RWPE2 (cell line): ENCODE results near the gene TRAK1.

ENCODE experiments used
- ATAC-seq: fragments of 200-7000 bp; cut with Tn5 transposase; 3 replicates; pipeline ENCODE4 v1.9.1; 2021; ENCODE audit warnings: low read depth
- DNase-seq: peaks from one replicate; pipeline ENCODE4 v3.0.0-alpha.2; 2020; ENCODE audit warnings: low spot score
- H3K27ac ChIP-seq: fragments of 450-650 bp; 2 replicates; pipeline ENCODE4 v1.5.1; 2017; ENCODE audit warnings: mild to moderate bottlenecking; ENCODE audit not compliant: poor library complexity, severe bottlenecking
- H3K27me3 ChIP-seq: fragments of 250-450 bp; sonication (Bioruptor Pico); 2 replicates; pipeline ENCODE4 v1.5.1; 2021; ENCODE audit warnings: mild to moderate bottlenecking, moderate library complexity; ENCODE audit not compliant: insufficient read depth, poor library complexity, severe bottlenecking
- H3K36me3 ChIP-seq: fragments of 250-450 bp; sonication (Bioruptor Pico); 2 replicates; pipeline ENCODE4 v1.5.1; 2020; ENCODE audit warnings: low read depth, mild to moderate bottlenecking, moderate library complexity
- H3K4me1 ChIP-seq: fragments of 250-450 bp; sonication (Bioruptor Pico); 2 replicates; pipeline ENCODE4 v1.5.1; 2021; ENCODE audit warnings: mild to moderate bottlenecking, moderate library complexity; ENCODE audit not compliant: insufficient read depth, poor library complexity, severe bottlenecking
- H3K4me3 ChIP-seq: fragments of 250-450 bp; sonication (Bioruptor Pico); 2 replicates; pipeline ENCODE4 v1.5.1; 2021; ENCODE audit warnings: mild to moderate bottlenecking, moderate library complexity; ENCODE audit not compliant: severe bottlenecking
- H3K9me3 ChIP-seq: fragments of 250-450 bp; sonication (Bioruptor Pico); 2 replicates; pipeline ENCODE4 v1.5.1; 2021; ENCODE audit warnings: mild to moderate bottlenecking, moderate library complexity; ENCODE audit not compliant: severe bottlenecking
- CTCF ChIP-seq: fragments of 450-650 bp; IDR thresholded peaks from one replicate; pipeline ENCODE4 v1.5.1; 2017; ENCODE audit warnings: mild to moderate bottlenecking, moderate library complexity; ENCODE audit not compliant: poor library complexity, severe bottlenecking

Gene TRAK1

DNA sequence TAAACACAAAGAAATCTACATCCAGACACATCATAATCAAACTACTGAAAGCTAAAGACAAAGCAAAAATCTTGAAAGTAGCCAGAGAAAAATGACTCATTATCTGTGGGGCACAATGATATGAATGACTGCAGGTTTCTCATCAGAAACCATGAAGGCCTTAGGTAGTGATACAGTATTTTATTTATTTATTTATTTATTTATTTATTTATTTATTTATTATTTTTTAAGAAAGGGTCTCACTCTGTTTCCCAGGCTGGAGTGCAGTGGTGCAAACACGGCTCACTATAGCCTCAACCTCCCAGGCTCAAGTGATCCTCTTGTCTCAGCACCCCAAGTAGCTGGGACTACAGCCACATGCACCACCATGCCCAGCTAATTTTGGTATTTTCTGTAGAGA, 159.6 kb downstream of the TRAK1 start:
- DNase-seq (no peak), ATAC-seq (no peak)
- no peaks in the 10 kb centered on the region for H3K9me3 ChIP-seq
- H3K4me3 ChIP-seq: no peak overlapping the region
- H3K36me3 ChIP-seq: no peaks in the 10 kb centered on the region
- no peak for TF ChIP-seq CTCF
- H3K27ac ChIP-seq: no peak overlapping the region
- peaks cover 18% of the 10 kb centered on the region for H3K4me1 ChIP-seq
- H3K27me3 ChIP-seq: no peaks in the 10 kb centered on the region

DNA sequence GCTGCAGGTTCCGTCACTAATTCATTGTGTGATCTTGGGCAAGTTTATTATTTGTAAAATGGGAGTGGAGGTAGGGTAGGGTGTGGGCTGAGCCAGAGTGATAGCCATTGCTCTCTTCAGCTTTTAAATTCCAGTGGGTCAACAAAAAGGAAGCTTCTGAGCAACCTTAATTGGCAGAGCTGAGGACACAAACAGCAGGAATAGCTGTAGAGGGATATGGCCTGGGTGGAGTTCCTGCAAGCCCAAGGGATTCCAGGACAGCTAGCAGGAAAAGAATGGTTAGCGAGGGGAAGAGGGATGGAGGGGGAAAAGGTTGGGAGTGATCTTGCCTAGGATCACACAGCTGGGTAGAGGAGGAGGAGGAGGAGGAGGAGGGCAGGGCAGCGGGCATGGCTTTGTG, 163.4 kb downstream of the TRAK1 start:
- Histone ChIP-seq H3K4me3 (no peak overlapping the region), H3K4me1 (peaks cover 34% of the 10 kb centered on the region), H3K9me3 (no peaks in the 10 kb centered on the region), H3K27ac (peak overlapping the region; percentile 90), H3K27me3 (no peaks in the 10 kb centered on the region), H3K36me3 (no peaks in the 10 kb centered on the region)
- no peak for TF ChIP-seq CTCF
- ATAC-seq: no peak
- no peak for DNase-seq

DNA sequence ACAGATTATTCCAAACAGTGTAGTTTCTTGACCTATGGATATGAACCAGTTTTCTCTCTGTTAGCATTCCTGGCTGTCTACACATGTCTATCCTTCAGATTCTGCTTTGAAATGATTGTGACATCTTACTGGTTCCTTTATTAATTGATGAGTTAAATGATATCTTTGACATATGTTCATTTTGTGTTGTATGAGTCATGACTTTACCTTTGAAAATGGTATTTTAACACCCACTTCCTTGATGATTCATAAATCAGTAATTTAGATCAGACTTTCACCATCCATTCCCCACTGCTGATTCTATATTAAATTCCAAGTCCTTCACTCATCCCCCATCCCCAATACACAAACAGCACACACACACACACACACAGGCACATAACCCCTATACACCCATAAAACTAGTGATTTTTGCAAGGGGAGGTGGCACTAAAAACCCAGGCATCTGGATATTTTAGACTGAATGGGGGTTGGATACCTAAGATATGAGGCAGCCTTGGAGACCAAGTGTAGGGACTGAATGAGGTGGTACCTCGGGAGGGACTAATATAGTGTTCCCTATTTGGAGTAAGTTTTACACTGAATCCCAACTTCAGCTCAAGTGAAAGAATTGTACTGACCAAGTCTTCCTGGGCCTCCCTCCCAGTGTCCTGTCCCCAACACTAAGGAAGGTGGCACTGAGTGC, 165.1 kb downstream of the TRAK1 start:
- no peak for DNase-seq
- no peaks in the 10 kb centered on the region for H3K36me3 ChIP-seq

GRCh38 chr3:42257007-42257406, 165.8 kb downstream of the TRAK1 start:
- Histone ChIP-seq H3K4me3 (no peak overlapping the region), H3K27me3 (no peaks in the 10 kb centered on the region), H3K9me3 (no peaks in the 10 kb centered on the region), H3K27ac (peak overlapping the region; percentile 90), H3K4me1 (peaks cover 37% of the 10 kb centered on the region), H3K36me3 (no peaks in the 10 kb centered on the region)
- ATAC-seq (peak; percentile 82), DNase-seq (peak; percentile 77)
- TF ChIP-seq CTCF: no peak

More for the DNA sequence above, 165.1 kb downstream of the TRAK1 start:
- no peaks in the 10 kb centered on the region for H3K9me3 ChIP-seq
- peak overlapping the region; percentile 90 for H3K27ac ChIP-seq
- no peak for TF ChIP-seq CTCF
- no peak overlapping the region for H3K4me3 ChIP-seq
- no peaks in the 10 kb centered on the region for H3K27me3 ChIP-seq
- H3K4me1 ChIP-seq: peaks cover 33% of the 10 kb centered on the region
- peak; percentile 80 for ATAC-seq

- Histone ChIP-seq H3K36me3 (no peaks in the 10 kb centered on the region), H3K27me3 (peaks cover 23% of the 10 kb centered on the region), H3K4me1 (peaks cover 27% of the 10 kb centered on the region), H3K4me3 (no peak overlapping the region), H3K9me3 (no peaks in the 10 kb centered on the region), H3K27ac (peak overlapping the region; percentile 57)
- no peak for TF ChIP-seq CTCF
- DNase-seq: peak; percentile 75
- peak; percentile 93 for ATAC-seq
Measured at GRCh38 chr3:42262525-42262924, 171.4 kb downstream of the TRAK1 start.
